ENCODE measurements around the gene B3GAT3. TPM values are rescaled to one million over a fixed set of nuclear protein-coding genes. Genes with fewer than 3 reads are reported as not detected.
A peak's percentile ranks its signal among the peaks of the same experiment; 100 is the strongest.

B3GAT3 gene
- total and polyA plus RNA-seq, 2 donors (not counting 3 experiments of a cell fraction or from before 2014, with no cell fraction given) = 31.6 to 37.2 TPM

- H2AFZ ChIP-seq (ENCODE audit: low read depth, low read length) = peak overlapping the region; percentile 95
- H4K20me1 ChIP-seq (replicated peaks; ENCODE audit: control insufficient read depth, extremely low read depth, insufficient read depth, low read length) = no peaks in the 10 kb centered on the region
- DNase-seq (ENCODE audit: low read depth, low spot score) (no peak), FAIRE-seq (peak; percentile 83)
- POLR2A ChIA-PET = interaction anchor here (0.6 to 1.7 kb wide), 8 partner anchors 9 to 170 kb away, joined by 3 to 9 read pairs (median 5); partner anchors contain the start of genes GANAB, INTS5, MTA2 and TUT1
- H3K9ac ChIP-seq (replicated peaks; ENCODE audit: extremely low read depth, insufficient read depth, low read length) = peak overlapping the region; percentile 80
- H3K4me3 ChIP-seq (replicated peaks in 1 of 3; ENCODE audit: insufficient read depth in 1 of 3, low read depth in 1 of 3, low read length in 3 of 3) = peak overlapping the region; percentile 49 to 92 (median 77)
- H3K9me1 ChIP-seq (replicated peaks; ENCODE audit: control insufficient read depth, extremely low read depth, insufficient read depth, low read length) = no peaks in the 10 kb centered on the region
- CTCF ChIA-PET = interaction anchor here (0.8 to 3.2 kb wide), 7 partner anchors 10 to 276 kb away, joined by 3 to 30 read pairs (median 4); partner anchors contain the start of gene EEF1G
- H3K36me3 ChIP-seq (ENCODE audit: control insufficient read depth in 2 of 2, extremely low read depth in 1 of 2, insufficient read depth in 2 of 2, low read length in 2 of 2) = peaks cover 0 to 2% of the 10 kb centered on the region in 2 experiments
- no TSS peak for BruUV-seq (replicated peaks)
- intact Hi-C loops (cut with micrococcal nuclease) (no loop called here), dilution Hi-C loops (cut with MboI; ENCODE audit: extremely low pct_ligation_motif_present, low sequenced_read_pairs) (no loop called here)
- H3K27me3 ChIP-seq (ENCODE audit: control insufficient read depth in 2 of 2, insufficient read depth in 2 of 2, low read length in 2 of 2) = no peaks in the 10 kb centered on the region
- H3K27ac ChIP-seq (ENCODE audit: insufficient read depth, low read depth, low read length) = peak overlapping the region; percentile 69
- H3K79me2 ChIP-seq (ENCODE audit: control insufficient read depth, insufficient read depth, low read length) = peaks cover 30% of the 10 kb centered on the region
- TF ChIP-seq MAX (IDR thresholded peaks at IDR 0.05; ENCODE audit: insufficient read depth, insufficient read length) (no peak), EZH2 (IDR thresholded peaks at IDR 0.05; ENCODE audit: borderline replicate concordance, low read depth, low read length, severe bottlenecking) (no peak), POLR2A (IDR thresholded peaks at IDR 0.05; ENCODE audit: low read depth, low read length) (no peak), MYC (IDR thresholded peaks at IDR 0.05; ENCODE audit: low read depth, low read length) (no peak), FOS (IDR thresholded peaks at IDR 0.05; ENCODE audit: borderline replicate concordance, insufficient read depth, low read length) (no peak), POLR2AphosphoS5 (IDR thresholded peaks at IDR 0.05; ENCODE audit: insufficient read depth, low read depth, low read length) (no peak), JUN (IDR thresholded peaks at IDR 0.05; ENCODE audit: borderline replicate concordance, insufficient read depth, insufficient read length, low read depth) (no peak), GATA2 (IDR thresholded peaks at IDR 0.05; ENCODE audit: insufficient read depth, insufficient read length, low read depth, low read length) (no peak)
- TF ChIP-seq, protein P1, sequence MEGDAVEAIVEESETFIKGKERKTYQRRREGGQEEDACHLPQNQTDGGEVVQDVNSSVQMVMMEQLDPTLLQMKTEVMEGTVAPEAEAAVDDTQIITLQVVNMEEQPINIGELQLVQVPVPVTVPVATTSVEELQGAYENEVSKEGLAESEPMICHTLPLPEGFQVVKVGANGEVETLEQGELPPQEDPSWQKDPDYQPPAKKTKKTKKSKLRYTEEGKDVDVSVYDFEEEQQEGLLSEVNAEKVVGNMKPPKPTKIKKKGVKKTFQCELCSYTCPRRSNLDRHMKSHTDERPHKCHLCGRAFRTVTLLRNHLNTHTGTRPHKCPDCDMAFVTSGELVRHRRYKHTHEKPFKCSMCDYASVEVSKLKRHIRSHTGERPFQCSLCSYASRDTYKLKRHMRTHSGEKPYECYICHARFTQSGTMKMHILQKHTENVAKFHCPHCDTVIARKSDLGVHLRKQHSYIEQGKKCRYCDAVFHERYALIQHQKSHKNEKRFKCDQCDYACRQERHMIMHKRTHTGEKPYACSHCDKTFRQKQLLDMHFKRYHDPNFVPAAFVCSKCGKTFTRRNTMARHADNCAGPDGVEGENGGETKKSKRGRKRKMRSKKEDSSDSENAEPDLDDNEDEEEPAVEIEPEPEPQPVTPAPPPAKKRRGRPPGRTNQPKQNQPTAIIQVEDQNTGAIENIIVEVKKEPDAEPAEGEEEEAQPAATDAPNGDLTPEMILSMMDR (IDR thresholded peaks at IDR 0.05; ENCODE audit: extremely low read depth in 1 of 2, insufficient read depth in 1 of 2, low read depth in 1 of 2, low read length in 2 of 2) = no peak
- peak overlapping the region; percentile 96 for H3K4me2 ChIP-seq (ENCODE audit: insufficient read depth, low read length)
- H3K4me1 ChIP-seq (ENCODE audit: control insufficient read depth, extremely low read depth, insufficient read depth, low read length) = peaks cover 15% of the 10 kb centered on the region
- no peaks in the 10 kb centered on the region for H3K9me3 ChIP-seq (replicated peaks; ENCODE audit: control insufficient read depth, insufficient read depth, low read length)
Measured at GRCh38 chr11:62671236-62671607, 49.4 kb upstream of the B3GAT3 start.

All from endothelial cell of umbilical vein (primary cell).